ENCODE results near the gene TEC. TPM values are rescaled to one million over a fixed set of nuclear protein-coding genes. Genes with fewer than 3 reads are reported as not detected.

Gene TEC
- total and polyA plus RNA-seq, 2 of the 8 experiments (the other 6 are each of a cell fraction or from before 2014, with no cell fraction given) = 0.73 to 1.8 TPM

- POLR2A ChIA-PET (ENCODE audit: partially characterized antibody) = no interaction called here
Measured at GRCh38 chr4:48235050-48235449, 34.6 kb downstream of the TEC start.

More at GRCh38 chr4:48235050-48235449, 34.6 kb downstream of the TEC start:
- no peak overlapping the region for H3K14ac ChIP-seq (ENCODE audit: insufficient read length)
- 87% methylated on average over 1 of the region's 1 CpG; no CpG with 5 or more reads in 1 of the 2 experiments for WGBS, 2 experiments (ENCODE audit: extremely low coverage in 1 of 2, insufficient coverage in 1 of 2, insufficient read length in 1 of 2, insufficient replicate concordance in 2 of 2, low coverage in 1 of 2, low lambda C conversion rate in 2 of 2, missing lambda C conversion rate in 1 of 2)
- H3K27me3 ChIP-seq (replicated peaks in 1 of 4; ENCODE audit: control insufficient read depth in 3 of 4, extremely low read depth in 1 of 4, insufficient read depth in 3 of 4, low read length in 3 of 4) = no peaks in the 10 kb centered on the region
- FAIRE-seq = no peak
- no peaks in the 10 kb centered on the region for H3K23me2 ChIP-seq (ENCODE audit: low read depth, low read length)
- no peak overlapping the region for H3K4ac ChIP-seq (replicated peaks; ENCODE audit: insufficient read length, low read depth, low read length)
- no peaks in the 10 kb centered on the region for H3K9me3 ChIP-seq (ENCODE audit: insufficient read depth in 2 of 2, low read depth in 1 of 2, low read length in 1 of 2)
- no peak overlapping the region for H3K4me2 ChIP-seq (ENCODE audit: insufficient read depth in 1 of 2, low read depth in 2 of 2, low read length in 2 of 2)
- CTCF ChIA-PET (ENCODE audit: partially characterized antibody) = interaction anchor here (0.8 to 1.6 kb wide), 3 partner anchors 18 to 90 kb away, joined by 3 to 4 read pairs (median 3); no protein-coding TSS in a partner anchor
- no peak for DNase-seq (ENCODE audit: low read depth in 1 of 2, low spot score in 2 of 2)
- no peak overlapping the region for H2BK15ac ChIP-seq (ENCODE audit: low read length)
- H3K23ac ChIP-seq (ENCODE audit: insufficient read length) = no peak overlapping the region
- no peak overlapping the region for H4K8ac ChIP-seq (ENCODE audit: extremely low read depth, insufficient read depth, low read length)
- no peak overlapping the region for H2AFZ ChIP-seq (ENCODE audit: low read length)
- H4K91ac ChIP-seq (replicated peaks; ENCODE audit: insufficient read length, low read length) = no peak overlapping the region
- no peak overlapping the region for H3K56ac ChIP-seq (replicated peaks; ENCODE audit: insufficient read length, low read depth, low read length)
- no peaks in the 10 kb centered on the region for H3K79me1 ChIP-seq (ENCODE audit: low read depth, low read length)
- no peak overlapping the region for H2BK5ac ChIP-seq (ENCODE audit: low read depth, low read length)
- no peak overlapping the region for H3K4me3 ChIP-seq (ENCODE audit: extremely low read depth in 1 of 4, insufficient read depth in 2 of 4, low read depth in 3 of 4, low read length in 4 of 4)
- H4K5ac ChIP-seq (ENCODE audit: insufficient read length, low read depth, low read length) = no peak overlapping the region
- no peaks in the 10 kb centered on the region for H4K20me1 ChIP-seq (replicated peaks in 1 of 2; ENCODE audit: control insufficient read depth in 1 of 2, insufficient read depth in 2 of 2, low read length in 2 of 2)
- no peaks in the 10 kb centered on the region for H3K36me3 ChIP-seq (ENCODE audit: control insufficient read depth in 2 of 4, insufficient read depth in 4 of 4, low read length in 3 of 4)
- no peak overlapping the region for H3K9ac ChIP-seq (replicated peaks in 1 of 4; ENCODE audit: extremely low read depth in 1 of 4, low read depth in 3 of 4, low read length in 3 of 4)
- H3K18ac ChIP-seq (ENCODE audit: extremely low read depth, low read length) = no peak overlapping the region
- H2BK12ac ChIP-seq (ENCODE audit: low read depth, low read length) = no peak overlapping the region
- H3K79me2 ChIP-seq (ENCODE audit: control insufficient read depth in 1 of 2, insufficient read depth in 2 of 2, low read length in 2 of 2) = no peaks in the 10 kb centered on the region
- H2AK5ac ChIP-seq (ENCODE audit: low read depth, low read length) = no peak overlapping the region
- no peaks in the 10 kb centered on the region for H3K4me1 ChIP-seq (replicated peaks in 1 of 4; ENCODE audit: control insufficient read depth in 3 of 4, insufficient read depth in 4 of 4, low read length in 3 of 4)
- H3K27ac ChIP-seq (ENCODE audit: low read depth, low read length) = no peak overlapping the region
- no peak overlapping the region for H2BK20ac ChIP-seq (ENCODE audit: low read length)
- TF ChIP-seq KDM5A (IDR thresholded peaks at IDR 0.05; ENCODE audit: low read length) (no peak), RNF2 (IDR thresholded peaks at IDR 0.05; ENCODE audit: borderline replicate concordance, low read depth, low read length, missing control alignments, poor library complexity, severe bottlenecking) (no peak), ZNF274 (IDR thresholded peaks at IDR 0.05; ENCODE audit: borderline replicate concordance, extremely low read depth, low read length) (no peak), SIN3A (conservative IDR thresholded peaks at IDR 0.05 in 1 of 2, IDR thresholded peaks at IDR 0.05 in 1 of 2; ENCODE audit: low read depth in 1 of 2, low read length in 2 of 2) (no peak), CTBP2 (IDR thresholded peaks at IDR 0.05; ENCODE audit: borderline replicate concordance, insufficient read depth, insufficient read length, low read length) (no peak), E2F6 (IDR thresholded peaks at IDR 0.05) (no peak)
- no peak overlapping the region for H2BK120ac ChIP-seq (replicated peaks; ENCODE audit: low read depth, low read length)

Data from H1 (cell line).